Non-pigmented ciliary epithelial cell (primary cell): ENCODE results near the gene DNMT3L.
"Not testable (repeated sequence)": the region's sequence is repeated elsewhere in the genome, so short reads cannot be mapped to it uniquely, and the experiment has no call there.

Experiments
- DNase-seq: peaks from one replicate; pipeline ENCODE4 v3.0.0-alpha.2; 2010; ENCODE audit warnings: low read depth

The DNMT3L gene

GRCh38 chr21:44197156-44197516 lies 64.6 kb downstream of the DNMT3L start:
- not testable (repeated sequence) for DNase-seq
